SW 1271 (cell line): ENCODE measurements around the gene C9orf50.

Experiments
- DNase-seq, 2 experiments: peaks; one replicate each; lab custom pipeline; 2025; lab: John Stamatoyannopoulos, UW

The C9orf50 gene

GRCh38 chr9:129591916-129592315, 29.0 kb downstream of the C9orf50 start:
- DNase-seq = no peak

- no peak for DNase-seq
These were observed 30.4 kb downstream of the C9orf50 start for GRCh38 chr9:129590466-129590865.

DNA sequence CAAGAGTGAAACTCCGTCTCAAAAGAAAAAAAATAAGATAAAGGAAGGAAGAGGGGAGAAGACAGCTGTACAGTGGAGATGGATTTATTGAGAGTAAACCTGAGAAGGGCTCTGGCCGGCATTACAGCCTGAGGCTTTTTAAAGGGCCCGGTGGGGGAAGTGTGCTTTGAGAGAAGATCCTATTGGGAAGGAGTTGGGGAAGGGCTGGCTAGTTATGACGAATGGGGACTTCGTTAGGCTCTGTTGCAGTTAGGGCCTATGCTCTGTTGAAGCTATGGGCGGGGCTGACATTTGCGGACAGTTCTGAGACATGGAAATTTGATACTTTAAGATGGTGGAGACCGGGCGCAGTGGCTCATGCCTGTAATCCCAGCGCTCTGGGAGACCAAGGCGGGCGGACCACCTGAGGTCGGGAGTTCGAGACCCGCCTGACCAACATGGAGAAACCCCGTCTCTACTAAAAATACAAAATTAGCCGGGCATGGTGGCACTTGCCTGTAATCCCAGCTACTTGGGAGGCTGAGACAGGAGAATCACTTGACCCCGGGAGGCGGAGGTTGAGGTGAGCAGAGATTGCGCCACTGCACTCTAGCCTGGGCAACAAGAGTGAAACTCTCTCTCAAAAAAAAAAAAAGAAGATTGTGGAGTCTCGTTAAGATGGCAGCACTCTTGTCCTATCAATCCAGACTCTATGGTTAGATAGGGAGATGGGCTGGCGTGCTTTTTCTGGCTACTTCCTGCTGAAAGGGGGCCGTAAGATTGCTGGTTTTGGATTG, 33.2 kb downstream of the C9orf50 start:
- no peak for DNase-seq

DNA sequence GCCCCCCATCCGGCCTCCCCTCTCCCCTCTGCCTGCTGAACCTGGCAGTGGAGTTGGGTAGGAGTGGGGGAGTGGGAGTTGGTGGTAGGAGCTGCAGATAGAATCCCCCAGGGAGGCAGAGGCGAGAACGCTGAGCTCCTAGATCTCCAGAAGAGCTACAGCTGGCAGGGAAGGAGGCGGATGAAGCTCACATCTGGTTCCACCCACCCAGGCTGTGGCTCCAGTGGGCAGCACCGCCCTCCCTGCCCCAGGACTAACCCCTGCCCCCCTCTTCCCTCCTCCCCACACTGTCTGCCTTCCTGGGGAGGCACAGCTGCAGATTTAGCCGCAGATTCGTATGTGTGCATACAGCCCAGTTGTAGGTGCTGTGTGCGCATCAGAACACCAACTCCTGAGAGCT, 34.2 kb downstream of the C9orf50 start:
- no peak for DNase-seq

DNA sequence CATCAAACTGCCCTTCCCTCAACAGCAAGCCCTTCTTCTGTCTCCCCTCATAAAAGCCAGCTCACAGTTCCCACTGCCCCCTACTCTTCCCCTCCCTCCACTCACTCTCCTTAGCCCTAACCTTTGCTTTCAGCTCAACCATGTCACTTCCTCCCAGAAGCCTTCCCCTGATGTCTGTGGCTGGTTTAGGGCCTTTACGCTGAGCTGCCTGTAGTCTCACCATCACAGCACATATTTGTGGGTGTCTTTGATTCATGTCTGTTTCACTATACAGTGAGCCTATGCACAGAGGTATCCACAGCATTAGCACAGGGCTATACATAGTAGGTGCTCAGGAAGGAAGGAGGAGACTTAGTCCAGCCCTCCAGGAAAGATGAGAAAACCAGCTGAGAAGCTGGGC, 34.7 kb downstream of the C9orf50 start:
- DNase-seq = no peak

- no peak for DNase-seq
These were observed 35.5 kb downstream of the C9orf50 start for GRCh38 chr9:129585352-129585751.

DNA sequence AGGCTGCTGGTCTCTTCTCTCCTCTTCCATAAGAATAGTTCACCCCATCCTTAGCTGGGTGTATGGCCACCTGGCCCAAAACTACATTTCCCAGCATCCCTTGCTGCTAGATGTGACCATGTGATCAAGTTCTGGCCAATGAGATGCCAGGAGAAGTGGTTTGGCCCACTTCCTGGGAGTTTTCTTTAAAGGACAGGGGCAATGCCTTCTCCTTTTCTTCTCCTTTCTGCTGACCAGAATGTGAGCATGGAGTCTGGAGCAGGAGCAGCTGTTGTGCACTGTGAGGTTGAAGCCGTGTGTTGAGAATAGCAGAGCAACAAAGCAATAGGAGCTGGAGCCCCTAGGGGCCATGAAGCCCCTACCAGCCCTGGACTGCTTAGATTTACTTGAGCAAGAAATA, 36.8 kb downstream of the C9orf50 start:
- peak; percentile 72 to 79 for DNase-seq

DNA sequence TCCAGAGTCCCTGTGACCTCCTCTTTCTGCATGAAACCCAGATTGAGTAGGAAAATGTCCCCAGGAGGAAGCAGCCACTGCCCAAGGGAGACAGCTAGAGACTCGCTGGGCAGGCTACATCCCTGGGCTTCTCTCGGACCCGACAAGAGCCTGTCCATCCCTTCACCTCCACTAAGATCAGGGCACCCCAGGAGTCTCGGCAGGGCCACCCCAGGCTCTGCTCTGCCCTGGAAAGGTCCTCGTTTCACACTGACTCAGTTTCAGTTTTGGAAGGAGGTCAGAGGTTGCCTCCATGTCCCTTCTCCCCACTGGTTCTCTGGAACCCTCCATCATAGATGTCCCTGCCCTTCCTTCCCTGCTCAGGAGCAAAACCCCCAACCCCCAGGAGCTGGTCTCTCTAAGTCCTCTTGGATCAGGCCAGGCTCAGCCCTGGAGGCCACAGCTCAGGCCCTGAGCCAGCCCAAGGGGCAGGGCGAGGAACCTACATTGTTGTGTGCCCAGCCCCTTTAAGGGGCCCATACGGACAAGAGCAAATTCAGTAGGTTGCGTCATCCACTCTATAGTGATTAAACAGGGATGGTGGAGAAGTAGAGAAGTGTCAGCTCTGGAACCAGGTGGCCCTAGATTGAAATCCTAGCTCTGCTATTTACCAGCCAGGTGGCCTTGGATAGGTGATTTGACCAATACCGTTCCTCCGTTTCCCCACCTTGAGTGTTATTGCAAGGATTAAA, 37.4 kb downstream of the C9orf50 start:
- no peak for DNase-seq

DNA sequence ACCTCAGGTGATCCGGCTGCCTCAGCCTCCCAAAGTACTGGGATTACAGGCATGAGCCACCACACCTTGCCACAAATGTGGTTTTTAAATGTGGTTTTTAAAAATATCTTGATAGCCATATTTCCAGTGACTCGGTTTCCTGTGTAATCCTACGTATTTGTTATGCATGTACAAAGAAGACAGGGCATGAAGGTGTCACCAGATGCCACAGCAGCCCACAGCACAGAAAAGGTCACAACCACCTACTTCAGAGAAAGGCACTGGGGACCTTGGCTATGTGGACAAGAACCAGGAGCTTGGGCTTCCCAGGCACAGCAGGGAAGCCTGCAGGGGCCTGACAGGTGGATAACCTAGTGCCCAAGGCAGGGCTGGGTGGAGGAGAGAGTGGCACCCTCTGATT, 38.0 kb downstream of the C9orf50 start:
- DNase-seq = no peak

DNA sequence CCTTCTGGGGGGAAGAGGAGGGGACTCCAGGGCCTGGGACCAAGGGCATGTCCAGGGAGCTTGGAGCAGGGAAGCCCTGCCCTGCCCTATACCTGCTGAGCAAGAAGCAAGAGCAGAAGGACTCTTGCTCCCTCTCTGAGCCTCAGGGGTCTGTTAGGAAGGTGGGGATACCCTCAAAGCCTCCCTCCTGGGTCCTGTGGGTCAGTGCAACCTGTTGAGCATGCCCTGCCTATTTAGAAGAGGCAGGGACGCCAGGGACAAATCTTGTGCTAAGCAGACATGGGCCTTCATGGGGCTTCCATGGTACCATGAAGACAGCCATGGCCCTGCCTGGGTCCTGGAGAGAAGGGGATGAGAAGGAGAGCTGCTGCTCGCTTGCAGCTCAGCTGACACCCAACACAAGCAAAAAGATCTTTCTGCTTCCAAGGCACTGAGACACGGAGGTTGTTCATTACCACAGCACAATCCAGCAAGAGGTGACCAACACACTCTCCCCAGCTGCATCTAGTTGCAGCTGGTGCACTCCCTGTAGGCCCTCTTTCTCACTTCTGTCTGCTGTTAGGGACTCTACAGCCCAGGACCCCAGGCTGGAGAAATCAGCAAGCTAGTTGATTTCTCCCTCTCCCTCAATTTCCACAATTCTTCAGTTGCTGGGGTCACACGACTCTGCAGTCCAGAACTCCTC, 39.3 kb downstream of the C9orf50 start:
- no peak for DNase-seq

DNA sequence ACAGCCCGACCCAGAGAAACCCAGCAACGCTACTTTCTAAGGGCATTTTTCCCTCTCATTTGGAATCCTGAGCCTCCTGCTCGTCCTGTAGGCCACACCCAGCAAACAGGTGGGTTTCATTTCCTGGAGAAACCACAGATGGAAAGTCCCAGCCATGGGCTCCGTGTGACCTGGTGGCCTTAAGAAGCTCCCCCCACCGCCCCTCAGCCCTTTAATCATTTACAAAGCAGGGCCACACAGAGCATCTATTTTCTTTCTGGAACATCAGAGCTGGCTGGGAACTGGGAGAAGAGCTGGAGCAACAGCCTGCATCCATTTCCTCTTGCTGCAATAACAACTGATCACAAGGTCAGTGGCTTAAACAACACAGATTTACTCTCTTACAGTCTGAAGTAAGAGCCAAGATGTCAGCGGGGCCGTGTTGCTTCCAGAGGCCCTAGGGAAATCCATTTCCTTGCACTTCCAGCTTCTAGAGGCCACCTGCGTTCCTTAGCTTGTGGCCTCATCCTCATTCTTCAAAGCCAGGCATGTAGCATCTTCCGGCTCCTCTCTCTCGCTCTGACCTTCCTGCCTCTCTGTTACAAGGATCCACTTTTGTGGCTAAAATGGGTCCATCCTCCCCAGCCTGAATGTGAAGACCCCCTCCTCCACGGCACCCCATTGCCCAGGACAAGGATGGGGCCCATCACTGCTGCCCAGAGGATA, 40.5 kb downstream of the C9orf50 start:
- no peak for DNase-seq

- DNase-seq = no peak
These were observed 41.6 kb downstream of the C9orf50 start for GRCh38 chr9:129579294-129579693.

DNA sequence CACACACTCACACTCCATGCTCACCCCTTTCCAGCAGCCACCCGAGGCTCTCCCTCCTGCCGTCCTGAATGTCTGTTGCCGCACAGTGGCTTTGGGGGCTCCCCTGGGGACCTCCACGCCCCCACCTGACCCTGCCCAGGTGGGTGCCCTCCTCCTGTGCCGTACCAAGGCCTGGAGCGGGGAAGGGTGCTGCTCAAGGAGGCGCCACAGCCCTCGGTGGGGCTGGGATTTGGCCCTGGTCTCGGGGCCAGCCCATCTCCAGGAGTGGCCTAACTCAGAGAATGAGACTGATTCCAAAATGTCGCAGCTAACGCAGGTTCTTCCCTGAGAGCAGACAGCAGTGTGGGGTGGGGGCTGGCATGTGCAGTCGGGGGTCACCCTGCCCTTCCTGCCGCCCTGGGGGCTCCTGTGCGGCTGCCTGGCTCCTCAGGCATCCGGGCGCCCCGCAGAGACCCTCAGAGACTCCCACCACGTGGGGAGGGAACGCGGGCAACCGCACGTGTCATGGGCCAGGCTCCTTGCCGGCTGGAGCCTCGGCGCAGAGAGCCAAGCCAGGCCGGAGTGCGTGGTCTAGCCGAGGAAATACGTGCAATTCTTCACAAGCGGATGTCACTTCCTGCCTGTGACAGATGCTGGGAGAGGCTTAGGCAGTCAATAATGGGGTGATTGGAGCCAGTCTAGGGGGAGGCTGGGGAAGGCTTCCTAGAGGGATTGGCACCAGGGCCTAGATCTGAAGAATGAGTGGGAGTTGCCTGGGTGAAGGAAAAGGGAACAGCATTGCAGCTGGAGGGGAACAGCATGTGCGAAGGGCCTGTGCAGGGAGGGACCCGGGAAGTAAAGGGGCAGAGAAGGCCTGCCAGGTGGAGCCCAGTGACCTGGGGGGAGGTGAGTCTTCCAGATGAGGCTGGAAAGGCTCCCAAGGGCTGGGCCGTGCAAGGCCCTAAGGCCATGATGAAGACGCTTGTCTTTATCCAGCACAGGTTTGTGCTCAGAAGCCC, 44.1 kb downstream of the C9orf50 start:
- DNase-seq = peak in 1 of 2 experiments; percentile 69

- DNase-seq = no peak
These were observed 45.1 kb downstream of the C9orf50 start for GRCh38 chr9:129575818-129576217.

GRCh38 chr9:129574911-129575585, 45.9 kb downstream of the C9orf50 start:
- no peak for DNase-seq

GRCh38 chr9:129573977-129574376, 46.9 kb downstream of the C9orf50 start:
- DNase-seq = no peak

DNA sequence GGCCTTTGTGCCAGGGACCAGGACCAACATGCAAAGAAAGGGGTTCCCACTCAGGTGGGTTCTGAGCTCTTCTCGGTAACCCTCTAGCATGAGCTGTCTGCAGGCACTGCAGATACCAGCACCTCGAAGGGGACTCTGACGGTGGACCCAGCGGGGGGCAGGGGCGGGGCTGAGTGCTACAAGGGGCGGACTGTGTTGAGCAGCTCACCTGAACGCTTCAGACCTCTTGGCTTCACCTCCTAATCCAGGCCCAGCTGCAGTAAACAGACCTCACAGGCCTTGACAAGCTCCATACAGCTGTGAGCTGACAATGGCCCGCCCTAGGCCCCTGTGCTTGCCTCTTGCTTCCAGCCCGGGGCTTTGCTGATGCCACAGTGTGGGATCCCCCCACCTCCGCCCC, 48.4 kb downstream of the C9orf50 start:
- DNase-seq = no peak

DNA sequence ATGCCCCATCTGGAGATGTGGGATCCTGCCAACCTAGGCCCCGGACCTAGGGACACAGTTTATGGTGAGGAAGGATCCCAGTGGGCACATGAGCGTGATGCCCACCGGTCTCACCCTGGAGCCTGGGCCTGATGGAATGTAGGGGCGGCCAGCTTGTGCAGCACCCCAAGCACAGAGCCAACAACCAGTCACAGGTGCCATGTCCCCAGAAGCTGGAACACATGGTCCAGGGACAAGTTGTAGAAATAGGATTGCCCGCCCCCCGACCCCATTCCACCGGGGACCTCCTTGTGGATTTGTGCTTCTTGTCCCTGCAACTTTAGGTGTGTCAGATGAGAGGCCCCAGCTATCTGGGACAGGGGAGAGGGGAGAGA, 48.9 kb downstream of the C9orf50 start:
- no peak for DNase-seq

DNA sequence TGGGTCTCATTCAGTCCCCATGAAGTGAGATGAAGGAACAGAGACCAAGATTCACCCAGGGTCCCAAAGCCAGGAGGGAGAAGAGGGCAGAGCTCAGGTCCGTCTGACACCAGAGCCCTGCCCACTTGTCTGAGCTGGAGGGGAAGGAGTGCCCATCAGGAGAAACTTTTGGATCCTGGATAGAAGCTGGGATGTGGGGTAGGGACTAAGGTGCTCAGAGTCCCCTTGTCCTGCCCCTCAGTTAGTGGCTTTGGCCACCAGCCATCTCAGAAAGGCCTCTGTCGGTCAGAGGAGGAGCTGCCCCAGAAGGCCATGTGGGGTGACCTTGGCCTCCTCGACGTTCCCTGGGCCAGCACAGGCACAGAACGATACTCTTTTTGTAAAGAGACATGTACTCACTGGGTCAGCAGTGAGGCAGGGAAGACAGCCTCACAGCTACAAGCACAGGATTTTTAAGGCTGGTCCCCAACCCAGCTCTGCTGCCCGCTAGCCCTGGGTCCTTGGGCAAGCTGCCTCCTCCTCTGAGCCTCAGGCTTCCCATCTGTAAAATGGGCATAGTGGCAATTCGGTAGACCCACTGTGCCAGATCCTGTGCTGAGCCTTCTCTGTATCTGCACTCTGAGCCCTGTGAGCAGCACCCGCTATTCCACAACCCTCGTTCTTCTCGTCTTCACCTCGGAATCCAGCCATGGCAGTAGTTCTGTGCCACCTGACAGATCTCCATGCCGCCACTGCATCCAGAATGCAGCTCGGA, 49.4 kb downstream of the C9orf50 start:
- DNase-seq = no peak
